NCI-H460 (cell line): ENCODE data around the gene CHST7. TPM values are rescaled to one million over a fixed set of nuclear protein-coding genes. Genes with fewer than 3 reads are reported as not detected.

Experiments used
- DNase-seq: peaks from one replicate; pipeline ENCODE4 v3.0.0-alpha.2; 2016; ENCODE audit warnings: low read depth; ENCODE audit errors: extremely low read depth
- small RNA-seq, 2 experiments: library from RNA; depleted of rRNA; stranded (forward); fragments of <200 nt; gene quantifications; one replicate each; pipeline ENCODE3, GENCODE V24; 2014
- total RNA-seq: library from RNA; depleted of rRNA; stranded (reverse); fragments of >200 nt; shearing (Covaris generic); gene quantifications from 2 replicates; pipeline ENCODE4 v1.2.3, GENCODE V29; 2014; rRNA removed

CHST7 gene
- total RNA-seq, 1 experiment from 2014 or later = 6.9 TPM

DNA sequence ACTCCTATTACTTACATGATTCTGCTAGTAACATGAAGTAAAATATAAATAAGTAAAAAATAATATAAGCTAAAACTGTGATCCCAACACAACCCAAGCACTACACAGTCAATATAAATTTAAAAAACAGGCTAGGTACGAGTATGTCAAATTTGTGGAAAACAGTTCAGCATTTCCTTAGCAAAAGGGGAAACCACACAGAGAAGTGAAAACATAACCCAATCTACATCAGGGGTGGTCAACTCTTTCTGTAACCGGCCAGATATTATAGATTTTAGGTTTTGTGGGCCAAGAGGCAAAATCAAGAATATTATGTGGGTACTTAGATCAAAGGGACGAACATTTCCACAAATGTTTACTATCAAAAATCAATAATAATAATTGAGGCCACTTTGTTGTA is 70.1 kb downstream of the CHST7 start:
- DNase-seq = no peak

DNA sequence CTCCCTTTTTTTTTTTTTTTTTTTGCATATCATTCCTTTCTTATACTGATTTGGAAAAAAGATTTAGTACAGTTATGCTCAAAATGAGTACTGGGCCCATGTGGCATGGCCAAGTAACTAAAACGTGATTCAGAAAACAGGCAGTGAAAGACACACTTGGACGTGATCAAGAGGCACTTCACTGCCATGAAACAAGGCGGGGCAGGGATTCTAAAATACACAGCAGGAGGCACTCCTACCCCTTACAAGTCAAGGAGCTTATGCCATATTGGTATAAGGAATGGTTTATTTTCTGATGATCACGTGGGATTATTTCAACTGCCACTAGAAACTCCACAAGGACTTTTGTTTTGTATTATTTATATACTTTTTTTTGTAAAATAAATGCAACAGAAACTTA is 72.0 kb downstream of the CHST7 start:
- DNase-seq = no peak

DNA sequence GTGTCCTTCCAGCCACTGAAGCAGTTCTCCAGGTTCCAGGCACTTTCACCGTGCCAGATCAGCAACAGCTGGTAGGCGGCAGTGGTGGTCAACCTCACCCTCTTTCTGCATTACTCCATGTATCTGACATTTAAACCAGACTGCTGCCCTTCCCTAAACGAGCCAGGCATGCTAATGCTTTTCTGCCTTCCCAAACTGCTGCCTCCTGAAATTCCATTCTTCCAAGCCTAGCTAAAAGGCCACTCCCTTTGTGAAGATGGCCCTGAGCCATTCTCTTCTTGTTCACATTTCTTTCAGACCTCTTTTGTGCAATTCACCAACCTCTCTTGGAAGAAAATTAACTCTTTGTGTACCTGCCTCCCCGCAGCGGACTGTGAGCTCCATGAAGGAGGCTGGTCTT is 73.7 kb downstream of the CHST7 start:
- no peak for DNase-seq

Small RNA genes within 50 kb of the gene (small RNA-seq; reads per million reads assigned to genes)
- 0 reads per million in 2 experiments for gene RF00017

Other genes starting within 250 kb of the CHST7 start
- gene ZNF674, start 28.3 kb upstream of the CHST7 start, total RNA-seq = 7.8 and 8.3 TPM in 2 replicates
- gene SLC9A7, start 185.4 kb downstream of the CHST7 start, total RNA-seq = 8.8 and 10.9 TPM in 2 replicates